Superior temporal gyrus (tissue), 1 donor: ENCODE results near the gene LRP6.
"Not testable (repeated sequence)": the region's sequence is repeated elsewhere in the genome, so short reads cannot be mapped to it uniquely, and the experiment has no call there.

ENCODE experiments used
- DNase-seq: peaks from one replicate; pipeline ENCODE4 v3.0.0-alpha.2; 2016; ENCODE audit errors: extremely low spot score

The LRP6 gene

GRCh38 chr12:12265571-12266388, 1.1 kb downstream of the LRP6 start:
- peak; percentile 67 for DNase-seq

GRCh38 chr12:12265035-12265434, 1.8 kb downstream of the LRP6 start:
- DNase-seq: peak; percentile 28

- no peak for DNase-seq
Measured at GRCh38 chr12:12263909-12264308, 2.9 kb downstream of the LRP6 start.

- DNase-seq: not testable (repeated sequence)
Measured at GRCh38 chr12:12256291-12256757, 10.5 kb downstream of the LRP6 start.

GRCh38 chr12:12254553-12254952, 12.3 kb downstream of the LRP6 start:
- no peak for DNase-seq

GRCh38 chr12:12249216-12250050, 17.4 kb downstream of the LRP6 start:
- DNase-seq: no peak

GRCh38 chr12:12247584-12247983, 19.3 kb downstream of the LRP6 start:
- DNase-seq: no peak

GRCh38 chr12:12244341-12244740, 22.5 kb downstream of the LRP6 start:
- peak; percentile 88 for DNase-seq

GRCh38 chr12:12240662-12241340, 26.0 kb downstream of the LRP6 start:
- DNase-seq: peak; percentile 98

GRCh38 chr12:12239127-12239526, 27.7 kb downstream of the LRP6 start:
- peak; percentile 23 for DNase-seq

- DNase-seq: no peak
Measured at GRCh38 chr12:12238605-12239004, 28.2 kb downstream of the LRP6 start.

- no peak for DNase-seq
Measured at GRCh38 chr12:12236896-12237295, 29.9 kb downstream of the LRP6 start.

GRCh38 chr12:12230275-12230674, 36.6 kb downstream of the LRP6 start:
- no peak for DNase-seq

- no peak for DNase-seq
Measured at GRCh38 chr12:12229556-12230092, 37.2 kb downstream of the LRP6 start.

- DNase-seq: no peak
Measured at GRCh38 chr12:12228402-12228801, 38.4 kb downstream of the LRP6 start.

- DNase-seq: no peak
Measured at GRCh38 chr12:12226187-12226586, 40.7 kb downstream of the LRP6 start.

- DNase-seq: no peak
Measured at GRCh38 chr12:12224240-12224940, 42.5 kb downstream of the LRP6 start.

GRCh38 chr12:12221560-12221959, 45.3 kb downstream of the LRP6 start:
- no peak for DNase-seq

- DNase-seq: no peak
Measured at GRCh38 chr12:12219664-12220063, 47.2 kb downstream of the LRP6 start.

- no peak for DNase-seq
Measured at GRCh38 chr12:12217018-12217359, 49.9 kb downstream of the LRP6 start.

- no peak for DNase-seq
Measured at GRCh38 chr12:12216349-12217017, 50.4 kb downstream of the LRP6 start.
